ENCODE data around the gene AMFR.

The AMFR gene

DNA sequence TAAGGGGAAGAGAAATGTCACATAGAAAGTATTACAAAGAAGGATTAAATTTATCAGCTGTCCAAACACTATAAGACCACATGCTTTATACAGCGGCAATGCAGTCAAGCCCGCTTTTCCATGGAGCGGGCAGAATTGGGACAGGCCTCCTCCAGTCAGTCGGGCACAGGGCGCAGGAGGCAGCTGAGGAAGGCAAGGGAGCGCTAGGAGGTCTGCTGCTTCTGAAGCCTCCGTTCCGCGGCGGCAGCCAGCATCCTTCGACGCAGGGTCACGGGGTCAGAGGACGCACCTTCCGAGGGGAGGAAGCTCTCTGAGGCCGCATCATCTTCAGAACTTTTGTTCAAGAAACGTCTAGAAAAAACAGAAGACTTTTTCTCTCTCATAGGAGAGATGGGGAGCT is 62.6 kb downstream of the AMFR start:
- no peak for DNase-seq (ENCODE audit: low read depth)

DNA sequence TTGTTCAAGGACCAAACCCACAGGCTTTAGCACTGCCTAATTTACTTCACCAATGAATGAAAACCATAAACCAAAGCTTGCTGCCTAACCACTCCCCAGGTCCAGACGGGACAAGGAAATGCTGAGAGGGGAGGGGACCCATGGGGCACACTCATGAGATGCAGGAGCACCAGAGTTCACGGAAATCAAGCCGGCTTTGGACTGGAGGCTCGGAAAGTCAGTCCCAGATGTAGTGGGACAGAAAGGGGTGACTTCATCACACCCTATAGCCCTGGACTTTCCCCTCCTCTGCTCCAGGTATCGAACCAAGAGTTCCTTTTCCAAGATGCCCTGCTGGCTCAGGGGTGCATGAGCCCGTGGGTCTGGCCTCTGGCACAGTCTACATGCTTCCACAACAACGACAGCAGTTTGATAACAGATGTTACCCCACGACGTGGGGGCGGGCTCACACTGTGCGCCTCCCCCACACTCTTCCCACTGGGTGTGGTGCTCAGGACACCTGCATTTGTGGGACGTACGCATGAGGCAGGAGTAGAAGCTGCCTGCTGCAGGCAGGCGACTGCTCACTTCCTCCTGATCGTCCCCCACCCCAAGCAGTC is 63.2 kb downstream of the AMFR start:
- no peak for DNase-seq (ENCODE audit: low read depth)

DNA sequence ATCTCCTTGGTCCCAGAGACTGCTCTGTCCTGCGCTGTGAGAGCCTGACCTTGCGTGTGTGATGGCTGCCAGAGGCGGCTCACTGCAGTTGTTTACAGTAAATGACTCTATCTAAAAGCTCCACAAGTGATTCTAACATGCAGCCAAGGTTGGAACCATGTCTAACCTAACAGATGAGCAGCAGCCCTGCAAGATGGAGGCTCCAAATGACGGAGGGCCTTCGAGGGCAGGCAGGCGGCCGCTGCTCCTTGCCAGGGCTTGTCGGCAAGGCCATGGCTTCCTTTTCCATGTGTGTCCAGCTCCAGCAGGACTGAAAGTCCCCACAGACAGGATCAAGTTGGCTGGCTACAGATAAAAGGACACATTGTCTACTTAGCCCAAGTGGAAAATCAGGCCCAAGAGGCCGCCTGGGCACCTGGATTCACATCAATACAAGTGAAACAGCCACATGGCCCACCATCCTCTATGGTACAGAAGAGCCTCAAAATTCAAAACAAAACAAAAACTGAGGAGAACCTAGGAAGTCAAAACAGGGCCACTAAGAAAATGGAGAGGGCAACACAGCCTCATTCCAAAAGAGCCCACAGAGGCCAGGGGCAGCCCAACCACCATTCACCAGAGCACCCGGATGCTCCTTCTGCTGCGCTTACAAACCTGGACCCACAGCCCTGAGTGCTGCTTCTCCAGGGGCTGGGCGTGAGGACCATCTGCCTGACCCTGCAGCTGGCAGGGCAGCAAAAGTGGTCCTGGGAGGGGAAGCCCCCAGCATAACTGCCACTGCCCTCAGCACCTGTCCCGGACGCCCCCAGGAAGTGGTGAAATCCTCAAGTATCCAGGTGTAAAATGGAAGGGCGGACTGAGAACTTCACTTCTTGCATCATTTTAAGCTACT is 65.0 kb downstream of the AMFR start:
- DNase-seq (ENCODE audit: low read depth): no peak

DNA sequence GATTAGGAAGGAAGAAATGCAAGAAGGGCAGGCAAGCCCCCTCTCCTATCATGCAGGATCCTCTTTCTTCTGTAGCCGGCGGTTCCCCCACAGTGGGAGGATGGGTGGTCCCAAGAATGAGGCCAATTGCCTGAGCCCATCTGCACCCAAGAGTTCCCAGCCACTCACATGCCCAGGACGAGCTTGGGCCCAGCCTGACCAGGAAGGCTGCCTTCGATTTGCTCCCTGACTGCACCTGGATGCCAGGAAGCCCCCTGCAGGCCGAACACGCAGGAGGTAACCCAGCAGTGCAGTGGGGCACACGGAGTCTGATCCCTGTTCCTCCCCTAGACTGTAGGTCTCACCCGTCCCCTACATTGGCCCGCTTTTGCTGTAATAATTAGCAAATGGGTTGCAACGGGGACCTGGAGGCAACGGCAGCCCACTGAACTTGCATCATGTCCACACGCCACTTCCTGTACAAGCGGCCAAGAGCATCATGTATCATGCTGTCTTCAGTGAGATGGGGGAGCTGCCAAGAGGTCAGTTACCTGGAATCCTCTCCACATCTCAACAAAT is 67.5 kb downstream of the AMFR start:
- DNase-seq (ENCODE audit: low read depth): no peak

DNA sequence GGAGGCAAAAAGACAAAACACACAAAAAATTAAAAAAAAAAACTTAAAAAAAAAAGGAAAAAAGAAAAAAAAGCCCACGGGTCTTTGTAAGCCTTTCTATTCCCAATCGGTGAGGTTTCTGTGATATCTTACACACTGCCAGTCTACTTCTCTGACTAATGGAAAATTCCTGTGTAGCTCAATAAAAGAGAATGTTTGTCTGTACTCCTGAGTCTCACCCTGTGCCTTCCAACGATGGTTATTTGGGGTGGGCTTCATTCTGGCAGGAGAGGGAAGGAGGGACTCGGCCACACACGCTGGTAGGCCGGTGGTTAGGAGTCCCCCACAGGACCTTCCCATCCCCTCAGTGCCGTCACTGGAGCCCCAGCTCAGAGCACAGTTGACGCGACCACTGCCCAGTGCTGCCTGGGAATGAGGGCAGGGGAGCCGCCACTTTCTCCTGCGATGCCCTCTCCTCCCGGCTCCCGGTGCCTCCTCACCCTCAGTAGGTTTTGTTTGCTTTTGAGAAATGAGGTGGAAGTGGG is 68.0 kb downstream of the AMFR start:
- peak; percentile 73 for DNase-seq (ENCODE audit: low read depth)

DNA sequence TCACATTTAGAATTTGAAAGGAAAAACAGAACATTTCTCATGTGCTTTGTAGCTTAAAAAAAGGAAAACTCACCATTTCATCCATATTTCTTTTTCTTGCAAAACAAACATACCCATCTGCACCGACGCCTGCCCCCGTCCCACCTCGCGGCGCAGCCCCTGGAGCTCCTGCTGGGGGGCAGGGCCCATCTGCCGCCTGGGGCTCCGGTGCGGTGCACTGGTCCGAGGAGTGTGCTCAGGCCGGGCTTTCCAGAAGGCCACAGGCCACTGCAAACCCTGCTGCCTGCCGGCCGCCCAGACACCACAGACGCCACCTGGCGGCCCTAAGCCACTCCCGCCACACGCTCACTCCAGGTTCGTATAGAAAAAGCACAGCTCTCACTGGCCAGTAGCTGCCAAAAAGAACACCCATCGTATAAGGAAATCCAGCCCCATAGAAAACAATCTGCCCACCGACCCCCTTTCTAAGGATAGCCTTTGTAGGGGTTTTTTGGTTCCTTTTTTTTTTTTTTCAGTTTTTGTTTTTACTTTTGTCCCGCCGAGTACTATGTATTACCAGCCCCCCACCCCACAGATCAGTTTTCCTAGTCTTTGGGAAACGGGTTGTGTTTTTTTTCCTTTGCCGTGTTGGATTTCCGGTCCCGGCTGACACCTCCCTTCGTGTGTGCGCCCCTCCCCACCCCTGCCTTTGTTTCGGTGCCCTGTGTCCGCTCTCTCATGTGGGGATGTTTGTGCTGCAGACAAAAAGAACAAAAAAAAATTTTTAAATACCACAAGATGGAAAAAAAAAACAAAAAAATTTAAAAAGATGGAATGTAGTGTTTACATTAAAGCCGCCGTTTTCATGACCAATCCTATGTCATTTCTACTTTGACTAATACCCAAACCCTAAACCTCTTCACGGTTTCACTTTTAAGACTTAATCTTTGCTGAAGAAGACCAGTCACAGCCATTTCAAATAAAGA is 68.8 kb downstream of the AMFR start:
- DNase-seq (ENCODE audit: low read depth): peak; percentile 87

DNA sequence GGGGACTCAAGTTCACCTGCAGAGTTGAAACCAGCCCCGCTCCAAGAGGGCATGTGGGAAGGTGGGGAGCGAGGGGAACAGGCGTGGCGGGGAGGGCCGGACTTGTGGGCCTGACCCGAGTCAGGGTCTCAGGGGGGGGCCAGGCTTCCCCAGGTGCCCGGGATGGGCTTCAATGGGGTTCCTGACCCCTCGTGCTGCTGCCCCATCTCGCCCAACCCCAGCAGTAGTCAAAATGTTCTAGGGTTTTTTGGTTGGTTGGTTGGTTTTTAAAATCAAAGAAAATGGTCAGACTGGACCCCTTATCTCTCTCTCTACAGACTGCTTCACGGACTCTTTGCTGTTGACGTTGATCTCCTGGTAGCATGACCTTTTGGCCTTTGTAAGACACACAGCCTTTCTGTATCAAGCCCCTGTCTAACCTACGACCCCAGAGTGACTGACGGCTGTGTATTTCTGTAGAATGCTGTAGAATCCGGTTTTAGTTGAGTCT is 69.5 kb downstream of the AMFR start:
- DNase-seq (ENCODE audit: low read depth): no peak

DNA sequence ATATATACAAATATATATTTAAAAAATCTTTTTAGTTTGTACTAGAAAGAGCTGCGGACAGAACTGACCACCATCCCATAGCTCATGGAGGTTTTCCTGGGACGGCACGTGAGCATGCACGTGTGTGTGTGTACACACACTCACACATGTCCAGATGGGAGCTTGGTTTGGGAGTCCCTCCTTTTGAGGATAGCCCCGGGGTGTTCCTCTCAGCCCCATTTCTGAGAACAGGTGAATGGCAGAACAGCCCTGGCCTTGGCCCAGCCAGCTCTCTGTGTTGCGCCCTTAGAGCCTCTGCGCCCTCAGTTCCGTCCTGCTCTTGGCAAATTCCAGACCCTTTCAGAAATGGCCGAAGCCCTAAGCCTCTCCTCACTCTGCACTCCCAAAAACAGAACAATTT is 70.1 kb downstream of the AMFR start:
- no peak for DNase-seq (ENCODE audit: low read depth)

DNA sequence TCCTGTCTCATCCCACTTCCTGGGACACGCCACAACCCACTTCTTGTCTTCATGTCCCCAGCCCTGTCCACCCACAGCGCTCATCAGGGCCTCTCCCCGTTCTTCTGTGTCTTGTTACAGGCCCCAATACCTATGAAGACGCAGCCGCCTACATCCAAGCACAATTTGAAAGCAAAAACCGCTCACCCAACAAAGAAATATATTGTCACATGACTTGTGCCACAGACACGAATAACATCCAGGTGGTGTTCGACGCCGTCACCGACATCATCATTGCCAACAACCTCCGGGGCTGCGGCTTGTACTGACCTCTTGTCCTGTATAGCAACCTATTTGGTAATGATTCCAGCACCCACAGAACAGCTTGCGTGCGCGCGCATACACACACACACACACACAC is 70.6 kb downstream of the AMFR start:
- DNase-seq (ENCODE audit: low read depth): no peak

DNA sequence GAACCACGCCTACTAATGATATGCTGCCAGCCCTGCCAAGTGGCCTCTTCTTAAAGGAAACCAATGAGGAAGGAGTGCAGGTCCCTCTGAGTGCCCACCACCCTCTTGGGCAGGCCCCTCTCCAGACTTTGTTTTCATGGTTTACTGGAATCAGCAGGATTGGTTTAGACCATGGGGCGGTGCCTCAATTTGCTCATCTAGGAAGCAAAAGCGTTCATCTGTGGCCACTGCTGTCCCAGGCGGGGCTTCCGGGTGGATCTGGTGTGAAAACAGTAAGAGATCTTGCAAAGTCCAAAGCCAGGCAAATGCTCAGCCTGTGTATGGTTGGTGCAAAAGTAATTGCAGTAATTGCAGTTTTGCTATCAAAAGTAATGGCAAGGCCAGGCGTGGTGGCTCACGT is 71.3 kb downstream of the AMFR start:
- no peak for DNase-seq (ENCODE audit: low read depth)

DNA sequence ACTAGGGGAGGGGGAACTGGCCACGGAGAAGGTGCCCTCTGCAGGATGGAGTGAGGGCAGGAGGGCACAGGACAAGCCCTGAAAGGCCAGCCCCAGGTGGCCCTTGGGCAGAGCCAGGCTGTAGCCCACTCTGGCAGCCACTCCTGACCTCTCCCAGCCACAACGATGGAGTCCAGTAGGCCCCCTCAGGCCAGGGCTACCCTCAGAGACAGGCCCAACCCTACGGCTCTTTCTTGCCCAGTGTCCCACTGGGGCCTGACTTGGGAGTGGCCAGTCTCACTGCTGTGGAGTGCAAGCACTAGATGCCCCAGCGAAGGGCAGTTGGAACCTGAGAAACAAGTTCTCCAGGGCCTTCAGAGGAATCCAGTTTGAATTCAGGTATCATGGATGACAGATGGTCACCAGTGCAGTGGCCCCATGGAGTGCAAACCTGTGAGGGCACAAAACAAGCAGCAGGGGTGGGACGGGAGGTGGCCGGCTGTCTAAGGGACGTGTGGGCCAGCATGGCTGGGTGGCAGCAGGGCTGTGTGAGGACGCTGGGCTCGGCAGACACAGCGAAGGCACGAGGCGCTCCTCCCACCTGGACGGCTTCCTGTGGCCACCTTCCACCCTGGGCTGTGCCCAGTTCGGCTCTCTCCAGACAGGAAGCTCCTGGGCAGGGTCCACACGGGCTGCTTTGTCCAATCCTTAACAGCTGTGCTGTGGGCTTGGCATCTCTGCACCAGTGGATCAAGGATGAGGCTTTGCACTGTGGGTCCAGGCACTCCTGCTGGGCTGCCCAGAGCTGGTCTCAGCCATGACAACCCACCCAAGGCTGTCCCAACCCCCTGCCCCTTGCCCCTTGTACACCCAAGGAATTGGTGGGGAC is 72.1 kb downstream of the AMFR start:
- DNase-seq (ENCODE audit: low read depth): no peak

DNA sequence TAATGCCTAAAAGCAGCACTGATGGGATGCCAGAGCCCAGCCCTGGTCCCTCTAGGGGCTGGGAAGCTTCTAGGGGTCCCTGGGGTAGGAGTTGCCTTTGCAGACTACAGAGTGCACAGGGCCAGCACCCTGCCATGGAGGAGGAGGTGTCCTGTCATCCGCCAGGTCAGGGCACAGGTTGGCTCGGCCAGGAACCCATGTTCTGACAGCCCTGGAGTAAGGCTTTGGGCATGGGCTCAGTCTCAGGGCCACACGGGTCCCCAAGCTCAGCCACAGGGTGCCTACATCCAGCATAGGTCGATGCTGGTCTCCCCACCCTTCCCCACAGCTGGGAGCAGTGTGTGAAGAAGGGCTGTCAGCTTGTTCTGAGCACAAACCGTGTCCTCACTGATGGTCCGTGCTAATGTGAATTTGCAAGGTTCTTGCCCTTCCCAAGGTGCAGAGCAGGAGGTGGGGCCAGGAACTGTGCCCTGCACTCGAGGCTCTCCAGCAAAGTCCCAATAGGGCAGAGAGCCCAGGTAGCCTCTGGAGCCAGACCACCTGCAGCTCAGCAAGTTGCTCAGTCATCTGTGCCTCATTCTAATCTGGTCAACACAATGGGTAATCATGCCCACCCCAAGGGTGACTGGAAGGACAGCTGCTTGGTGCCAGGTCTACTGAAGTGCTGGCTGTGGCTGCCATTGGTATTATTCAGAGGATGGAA is 72.8 kb downstream of the AMFR start:
- no peak for DNase-seq (ENCODE audit: low read depth)

DNA sequence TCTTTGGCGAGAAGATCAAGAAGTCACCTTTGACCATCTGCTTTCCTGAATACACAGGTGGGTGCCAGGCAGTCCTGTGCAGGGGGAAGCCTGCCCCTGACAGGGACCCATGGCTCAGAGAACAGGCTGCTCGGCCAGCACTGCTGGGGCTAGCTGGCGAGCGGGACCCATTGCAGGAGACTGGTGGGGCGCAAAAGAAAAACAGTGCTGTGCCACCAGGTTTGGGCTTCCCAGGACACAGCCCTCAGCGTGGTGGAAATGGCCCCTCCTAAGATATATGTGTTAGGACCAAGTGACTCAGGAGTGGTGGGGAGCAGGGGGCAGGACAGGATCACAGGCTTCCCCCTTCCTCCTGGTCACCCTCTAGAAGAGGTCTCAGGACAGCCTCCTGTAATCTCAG is 73.9 kb downstream of the AMFR start:
- DNase-seq (ENCODE audit: low read depth): no peak

DNA sequence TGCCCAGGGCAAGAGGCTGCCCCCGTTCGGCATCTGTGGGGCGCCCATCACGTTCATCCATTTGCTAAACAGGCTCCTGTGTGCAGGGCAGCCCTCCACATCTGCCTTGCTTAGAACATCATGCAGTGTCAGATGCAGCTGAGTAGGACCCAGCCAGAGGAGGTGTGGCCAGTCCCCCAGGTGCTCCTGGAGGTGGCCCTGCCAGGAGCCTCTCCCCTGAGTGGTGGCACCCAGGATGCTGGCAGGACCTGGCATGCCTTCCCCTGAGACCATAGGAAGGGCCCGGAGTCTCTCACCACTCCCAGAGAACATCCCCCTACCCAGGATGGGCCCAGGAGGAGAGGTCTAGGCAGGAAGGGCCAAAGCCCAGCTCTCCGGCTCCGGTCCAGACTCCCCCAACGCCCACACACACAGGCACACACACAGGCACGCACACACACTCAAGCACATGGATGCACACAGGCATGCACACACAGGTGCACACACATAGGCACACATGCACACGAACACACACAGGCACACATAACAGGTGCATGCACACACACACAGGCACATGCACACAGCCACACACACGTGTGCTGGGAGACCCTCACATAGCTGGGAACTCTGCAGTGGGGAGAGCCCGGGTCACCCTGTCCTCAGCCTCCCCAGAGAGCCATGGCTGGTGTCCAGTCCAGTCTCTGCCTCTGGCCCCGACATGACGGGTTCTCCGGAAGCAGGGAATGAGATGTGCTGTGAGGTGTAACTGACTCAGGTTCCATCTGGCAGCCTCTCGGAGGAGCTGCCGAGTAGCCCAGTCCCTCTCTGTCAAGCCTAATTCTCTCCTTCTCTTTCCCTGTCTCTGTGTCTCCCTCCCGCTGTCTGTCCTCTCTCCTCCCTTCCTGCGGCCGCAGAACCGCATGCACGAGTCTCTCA is 74.6 kb downstream of the AMFR start:
- DNase-seq (ENCODE audit: low read depth): no peak

DNA sequence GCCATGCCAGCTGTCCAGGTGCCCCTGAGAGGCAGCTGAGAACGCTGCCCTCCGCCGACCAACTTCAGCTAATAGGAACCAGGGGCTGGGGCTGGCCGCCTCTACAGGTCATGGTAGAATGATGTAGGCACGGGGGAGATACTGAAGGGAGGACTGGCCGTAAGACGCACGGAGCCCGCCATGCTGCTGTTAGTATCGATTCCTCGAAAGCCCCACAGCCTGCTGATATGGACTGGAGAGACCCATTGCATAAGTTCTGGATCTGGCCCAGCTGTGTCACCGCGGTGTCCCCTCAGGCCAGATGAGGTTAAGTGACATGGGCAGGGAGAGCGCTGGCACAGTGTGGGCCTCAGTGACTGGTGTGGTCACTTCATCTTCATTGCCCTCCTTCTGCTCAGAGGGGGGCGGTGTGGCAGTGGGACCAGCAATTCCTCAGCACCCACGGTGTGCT is 75.6 kb downstream of the AMFR start:
- no peak for DNase-seq (ENCODE audit: low read depth)

DNA sequence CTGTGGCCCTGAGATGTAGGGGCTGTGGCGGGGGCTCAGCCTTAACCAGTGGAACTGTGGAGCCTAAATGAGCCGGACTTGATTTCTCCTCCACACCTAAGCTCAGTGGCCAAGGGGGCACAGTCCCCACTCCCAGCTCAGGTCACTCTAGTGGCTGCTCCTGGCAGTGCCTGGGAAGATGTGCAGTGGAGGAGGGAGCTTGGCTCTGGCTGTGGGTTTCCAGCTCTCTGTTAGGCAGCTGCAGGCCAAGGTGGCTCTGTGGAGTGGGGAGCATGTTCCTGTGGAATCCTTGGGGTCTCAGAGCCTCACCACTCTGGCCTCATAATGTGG is 76.3 kb downstream of the AMFR start:
- DNase-seq (ENCODE audit: low read depth): no peak

DNA sequence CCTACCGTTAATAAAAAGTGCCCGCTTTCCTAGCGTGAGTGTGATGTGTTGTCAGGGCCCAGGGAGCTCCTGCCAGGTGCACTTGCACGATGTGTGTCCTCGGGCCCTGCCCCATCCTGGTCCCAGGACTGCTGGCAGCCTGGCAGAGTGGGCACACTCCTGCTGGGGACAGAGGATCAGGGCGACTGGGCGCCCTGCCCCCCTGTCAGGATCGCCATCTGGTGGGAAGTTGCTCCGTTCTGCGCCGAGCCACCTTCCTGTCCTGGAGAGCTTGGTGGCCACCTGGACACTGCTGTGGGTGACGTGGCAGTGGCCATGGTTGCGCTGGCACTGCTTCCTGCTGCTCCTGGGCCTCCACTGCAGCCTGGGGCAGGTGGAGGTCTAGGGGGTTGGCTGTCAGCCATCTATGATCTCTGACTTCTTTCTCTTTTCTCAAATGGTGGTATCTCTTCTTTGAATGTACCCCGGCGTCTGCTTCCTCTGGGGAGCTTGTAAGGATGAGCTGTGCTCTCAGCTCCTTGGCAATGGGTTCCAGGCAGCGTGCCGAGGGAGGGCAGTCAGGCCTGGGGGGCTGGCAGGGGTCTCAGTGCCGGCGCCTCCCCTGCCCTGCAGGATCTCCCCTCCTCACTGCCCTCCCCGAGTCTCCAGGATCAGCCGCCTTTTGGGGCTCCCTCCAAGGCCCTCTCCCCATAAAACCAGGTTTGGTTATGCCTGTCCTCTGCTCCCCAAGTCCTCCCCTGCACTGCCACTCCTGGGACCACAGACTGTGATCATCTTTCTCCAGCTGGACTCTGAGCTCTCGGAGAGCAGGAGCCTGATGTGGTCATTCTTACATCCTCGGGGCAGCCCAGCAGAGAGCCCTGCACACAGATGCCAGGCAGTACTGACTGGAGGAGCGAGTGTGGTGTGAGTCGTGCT is 76.9 kb downstream of the AMFR start:
- peak; percentile 17 for DNase-seq (ENCODE audit: low read depth)

DNA sequence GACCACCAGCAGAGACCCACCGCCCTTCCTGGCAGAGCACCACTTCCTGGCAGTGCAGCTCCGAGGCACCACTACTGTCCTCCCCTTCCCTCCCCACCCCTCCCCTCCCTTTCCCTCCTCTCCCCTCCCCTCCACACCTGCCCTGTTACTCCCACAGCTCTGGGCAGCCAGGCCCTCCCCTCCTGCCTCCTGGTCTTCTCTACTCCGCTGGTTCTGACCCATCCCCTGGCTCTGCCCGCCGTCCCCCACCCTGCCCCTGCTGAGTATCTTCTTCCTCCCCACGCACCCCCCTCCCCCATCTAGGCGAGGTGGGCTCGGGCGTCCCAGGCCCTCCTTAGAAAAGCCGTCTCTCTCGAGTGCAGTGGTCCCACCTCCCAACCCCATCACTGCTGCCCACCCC is 77.7 kb downstream of the AMFR start:
- no peak for DNase-seq (ENCODE audit: low read depth)
